Umbilical cord (tissue), 2 donors: ENCODE measurements around the gene CD53. TPM values are rescaled to one million over a fixed set of nuclear protein-coding genes. Genes with fewer than 3 reads are reported as not detected.

Experiments used
- DNase-seq: peaks from one replicate; pipeline ENCODE4 v3.0.0-alpha.2; 2015; ENCODE audit warnings: low spot score
- total RNA-seq: library from RNA; depleted of rRNA; stranded (reverse); fragments of >200 nt; gene quantifications from one replicate; pipeline ENCODE4 v1.2.3, GENCODE V29; 2014; ENCODE audit warnings: low replicate concordance; ENCODE audit not compliant: insufficient read depth

The CD53 gene
- total RNA-seq, 1 donor from 2014 or later = 30.1 TPM

DNA sequence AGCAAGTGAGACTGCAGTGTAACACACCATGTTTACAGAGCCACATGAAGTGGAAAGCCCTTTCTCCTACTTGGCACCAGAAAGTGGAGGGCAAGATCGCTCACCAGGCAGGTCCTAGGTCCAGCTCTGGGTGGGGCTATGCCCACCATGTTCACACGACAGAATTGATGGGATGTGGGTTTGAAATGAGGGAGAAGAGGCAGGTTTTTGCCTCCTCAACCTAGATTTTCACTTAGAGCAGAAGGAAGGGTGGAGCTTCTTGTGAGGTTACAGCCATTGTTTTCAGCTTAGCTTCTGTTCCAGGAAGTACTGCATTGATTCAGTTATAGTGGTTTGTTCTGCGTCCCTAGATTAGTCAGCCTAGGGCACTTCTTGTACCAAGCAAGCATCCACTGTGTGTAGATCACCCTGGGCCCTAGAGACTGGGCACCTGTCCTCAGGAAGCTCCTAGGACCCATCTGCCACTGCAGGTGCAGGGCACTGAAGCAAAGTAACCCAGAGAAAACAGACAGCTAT lies 2.3 kb downstream of the CD53 start:
- DNase-seq = no peak

DNA sequence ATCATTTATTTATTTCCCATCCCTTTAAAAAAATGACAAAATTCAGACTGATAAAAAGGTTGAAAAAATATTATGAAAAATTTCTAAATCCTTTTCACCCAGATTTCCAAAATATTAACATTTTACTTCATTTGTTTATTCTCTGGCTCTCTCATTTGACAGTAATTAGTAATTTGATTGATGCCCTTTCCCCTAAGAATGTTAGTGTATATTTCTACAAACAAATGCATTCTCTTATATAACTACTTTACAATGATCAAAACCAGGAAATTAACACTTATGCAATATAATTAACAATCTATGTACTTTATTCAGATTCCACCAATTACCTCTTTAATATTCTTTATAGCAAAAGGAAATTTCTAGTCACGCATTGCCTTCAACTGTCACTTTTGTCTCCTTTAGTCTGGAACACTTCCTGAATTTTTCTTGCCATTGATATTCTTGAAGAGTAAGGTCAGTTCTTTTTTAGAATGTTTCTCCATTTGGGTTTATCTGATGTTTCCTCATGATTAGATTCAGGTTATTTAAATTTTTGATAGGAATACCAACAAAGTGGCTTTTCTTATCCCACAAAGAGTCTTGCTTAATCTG lies 3.9 kb downstream of the CD53 start:
- no peak for DNase-seq

DNA sequence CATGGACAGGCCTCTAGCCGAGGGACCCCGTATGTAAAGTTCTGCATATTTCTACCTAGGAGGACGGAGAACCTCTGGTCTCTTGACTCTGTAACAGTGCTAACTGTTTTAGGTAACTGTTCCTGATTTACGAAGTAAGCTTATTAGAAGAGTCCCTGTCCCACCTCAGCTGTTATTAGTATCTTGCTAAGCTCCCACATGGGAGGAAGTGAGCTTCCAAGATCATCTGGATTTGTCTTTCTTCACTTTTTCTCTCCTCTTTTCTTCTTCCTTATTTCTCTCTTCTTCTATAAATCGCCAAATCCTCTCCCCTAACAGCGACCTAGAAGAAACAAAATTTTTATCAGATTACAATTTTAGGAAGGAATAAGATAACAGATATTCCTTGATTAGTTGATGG lies 4.4 kb downstream of the CD53 start:
- DNase-seq = no peak

DNA sequence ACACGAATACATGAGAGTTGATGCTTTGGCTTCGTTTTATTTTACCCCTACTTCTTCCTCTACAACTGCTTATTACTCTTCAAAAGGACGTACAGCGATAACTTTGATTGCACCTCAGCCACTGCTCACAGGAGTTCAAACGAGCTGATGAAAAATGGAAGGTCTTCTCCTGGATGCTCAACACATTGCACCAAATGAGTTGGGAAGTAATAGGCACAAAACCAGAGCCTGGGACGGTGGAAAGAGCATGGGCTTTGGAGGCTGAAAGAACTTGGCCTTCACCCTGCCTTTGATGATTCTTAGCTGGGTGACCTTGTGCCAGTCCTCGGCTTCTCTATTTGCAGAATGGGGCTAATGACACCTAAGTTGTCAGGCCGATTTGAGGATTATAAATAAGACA lies 4.8 kb downstream of the CD53 start:
- no peak for DNase-seq

DNA sequence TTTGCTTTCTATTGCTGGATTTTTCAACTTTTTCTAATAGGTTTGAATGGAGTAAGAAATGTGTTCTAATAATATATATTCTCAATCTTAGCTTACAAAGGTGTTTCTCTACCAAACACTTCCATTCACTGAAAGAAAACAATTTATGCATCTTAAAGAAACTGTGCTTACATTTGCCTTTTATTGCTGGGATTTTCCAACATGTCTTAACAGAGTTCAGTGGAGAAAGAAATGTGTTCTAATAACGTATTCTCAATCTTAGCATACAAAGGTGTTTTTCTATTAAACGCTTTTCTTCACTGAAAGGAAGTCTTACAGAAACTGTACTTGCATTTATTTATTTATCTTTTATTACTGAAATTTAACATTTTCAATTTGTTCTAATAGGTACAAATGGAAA lies 5.6 kb downstream of the CD53 start:
- DNase-seq = no peak

DNA sequence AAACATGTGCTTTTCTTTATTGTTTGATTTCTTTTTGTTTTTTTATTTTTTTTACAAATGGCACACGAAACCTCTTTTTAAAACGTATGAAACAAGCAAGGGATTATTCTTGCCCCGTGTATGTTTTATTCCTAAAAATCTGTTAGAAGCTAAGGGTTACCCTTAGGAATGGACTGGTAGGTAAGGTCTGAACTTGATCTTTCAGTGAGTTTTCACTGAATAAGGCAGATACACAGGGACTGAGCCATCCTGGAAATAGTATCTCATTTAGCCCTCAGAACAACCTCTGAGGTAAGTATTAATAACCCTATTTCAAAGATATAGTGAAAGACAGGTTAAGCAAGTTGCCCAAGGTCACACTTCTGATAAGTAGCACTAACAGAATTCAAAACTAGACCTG lies 6.0 kb downstream of the CD53 start:
- DNase-seq = no peak

DNA sequence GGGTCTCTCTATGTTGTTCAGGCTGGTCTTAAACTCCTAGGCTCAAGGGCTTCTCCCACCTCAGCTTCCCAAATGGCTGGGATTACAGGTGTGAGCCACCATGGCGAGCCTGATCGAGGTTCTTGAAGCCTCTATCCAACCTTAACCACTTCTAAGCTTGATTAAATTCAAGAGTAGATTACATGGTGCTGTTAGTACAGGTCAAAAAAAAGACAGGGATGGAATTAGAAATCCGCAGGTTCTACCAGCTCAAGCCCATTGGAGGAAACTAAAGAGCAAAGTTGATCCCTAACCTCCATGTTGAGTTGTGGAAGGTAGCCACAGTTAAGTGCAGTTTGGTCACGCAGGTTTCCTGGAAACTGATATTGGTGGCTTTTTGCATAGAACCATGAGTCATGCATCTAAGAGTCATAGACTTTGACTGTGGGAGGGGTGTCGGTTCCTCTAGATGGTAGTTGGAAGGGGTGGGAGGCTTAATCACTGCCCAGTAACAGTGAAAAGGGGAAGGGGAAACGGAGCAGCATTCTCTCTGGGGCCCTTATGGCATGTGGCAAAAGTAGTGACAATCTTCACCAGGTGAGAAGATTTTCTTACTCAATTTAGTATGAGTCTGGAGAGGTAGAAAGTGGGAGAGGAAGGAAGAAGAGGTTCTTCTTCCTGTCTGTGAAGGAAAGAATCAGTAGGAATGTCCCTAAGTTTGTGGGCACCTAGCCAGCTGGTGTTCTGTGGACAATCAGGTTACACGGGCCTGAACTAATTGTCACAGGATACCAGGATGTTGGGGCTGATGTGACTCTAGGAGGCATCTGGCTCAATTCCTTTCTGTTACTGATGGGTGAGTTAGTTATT lies 7.0 kb downstream of the CD53 start:
- no peak for DNase-seq

DNA sequence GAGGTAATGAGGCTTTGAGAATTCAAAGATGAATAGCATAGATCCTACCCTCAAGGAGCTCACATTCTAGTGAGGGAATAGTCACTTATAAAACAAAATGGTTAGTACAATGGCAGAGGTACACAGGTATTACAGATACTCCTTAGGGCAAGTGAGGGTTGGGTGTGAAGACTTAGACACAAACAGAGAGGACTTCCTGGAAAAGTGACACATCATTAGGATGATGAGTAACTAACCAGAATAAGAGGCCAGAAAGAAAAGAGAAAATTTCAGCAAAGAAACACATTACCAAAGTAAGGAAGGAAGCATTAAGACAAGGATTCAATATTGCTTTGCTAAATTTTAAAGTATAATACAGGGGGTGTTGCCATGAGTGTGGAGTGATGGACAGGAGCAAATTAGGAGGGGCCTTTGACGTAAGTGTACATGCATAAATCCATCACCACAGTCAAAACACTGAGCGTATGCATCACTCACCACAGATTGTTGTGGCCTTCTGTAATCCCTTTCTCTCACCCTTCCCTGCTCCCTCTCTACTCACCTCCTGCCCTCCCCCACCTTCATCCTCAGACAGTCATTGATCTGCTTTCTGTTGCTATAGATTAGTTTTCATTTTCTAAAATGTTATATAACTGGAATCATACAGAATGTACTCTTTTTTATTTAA lies 7.9 kb downstream of the CD53 start:
- no peak for DNase-seq

DNA sequence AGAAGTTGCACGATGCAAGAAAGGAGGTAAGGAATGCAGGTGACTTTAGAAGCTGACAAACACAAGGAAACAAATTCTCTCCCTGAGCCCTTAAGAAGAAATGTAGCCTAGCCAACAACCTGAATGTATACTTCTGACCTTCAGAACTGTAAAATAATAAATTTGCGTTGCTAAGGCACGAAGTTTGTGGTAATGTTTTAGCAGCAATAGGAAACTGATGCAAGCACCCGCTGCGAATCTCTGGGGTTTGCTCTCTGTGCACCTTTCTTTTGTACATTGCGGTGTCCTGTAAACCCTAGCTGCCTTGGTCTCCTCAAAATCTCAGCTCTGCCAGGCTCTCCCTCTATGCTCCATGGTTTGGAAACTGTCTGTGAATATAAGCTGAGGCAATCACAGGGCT lies 15.1 kb downstream of the CD53 start:
- no peak for DNase-seq

DNA sequence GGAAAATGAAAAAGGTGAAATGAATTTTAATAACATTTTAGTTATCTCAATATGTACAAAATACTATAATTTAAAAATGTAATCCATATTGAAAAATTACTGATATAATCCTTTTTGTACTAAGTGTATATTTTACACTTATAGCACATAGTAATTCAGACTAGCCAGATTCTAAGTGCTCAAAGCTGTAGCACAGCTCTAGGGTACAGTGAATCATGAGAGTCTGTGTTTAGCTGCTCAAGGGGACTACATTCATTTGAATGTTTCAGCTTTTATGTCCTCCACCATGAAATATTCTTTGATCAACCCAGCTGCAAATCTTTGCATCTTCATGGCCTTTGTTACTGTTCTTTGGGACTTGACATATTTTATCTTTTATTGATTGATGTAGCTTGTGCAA lies 15.7 kb downstream of the CD53 start:
- DNase-seq = no peak

DNA sequence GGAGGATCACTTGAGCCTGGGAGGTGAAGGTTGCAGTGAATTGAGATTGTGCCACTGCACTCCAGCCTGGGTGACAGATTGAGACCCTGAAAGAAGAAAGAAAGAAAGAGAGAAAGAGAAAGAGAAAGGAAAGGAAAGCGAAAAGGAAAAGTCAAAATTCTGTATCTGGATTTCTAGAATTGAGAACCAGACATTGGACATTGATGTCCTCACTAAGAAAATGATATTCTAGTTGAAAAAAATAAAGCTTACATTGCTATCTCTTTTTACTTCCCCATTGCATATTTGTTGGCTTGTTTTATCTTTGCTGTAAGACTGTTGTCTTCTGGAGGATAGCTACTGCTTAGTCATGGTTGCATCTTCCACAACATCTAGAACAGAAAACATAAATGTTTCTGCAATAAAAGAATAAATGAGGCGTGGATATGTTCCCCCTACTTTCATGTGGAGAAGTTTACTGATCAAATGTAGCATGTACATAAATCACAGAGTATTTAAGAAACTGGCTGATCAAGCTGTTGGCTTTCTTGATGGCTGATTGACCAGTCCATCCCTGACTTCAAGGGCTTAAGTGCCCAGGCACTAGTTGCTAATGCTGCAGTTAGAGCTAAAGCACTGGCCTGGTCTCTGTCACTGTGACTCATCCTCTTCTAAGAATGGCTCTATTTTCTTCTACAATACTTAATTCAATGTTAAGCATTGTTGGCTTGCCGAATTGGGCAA lies 17.7 kb downstream of the CD53 start:
- no peak for DNase-seq

DNA sequence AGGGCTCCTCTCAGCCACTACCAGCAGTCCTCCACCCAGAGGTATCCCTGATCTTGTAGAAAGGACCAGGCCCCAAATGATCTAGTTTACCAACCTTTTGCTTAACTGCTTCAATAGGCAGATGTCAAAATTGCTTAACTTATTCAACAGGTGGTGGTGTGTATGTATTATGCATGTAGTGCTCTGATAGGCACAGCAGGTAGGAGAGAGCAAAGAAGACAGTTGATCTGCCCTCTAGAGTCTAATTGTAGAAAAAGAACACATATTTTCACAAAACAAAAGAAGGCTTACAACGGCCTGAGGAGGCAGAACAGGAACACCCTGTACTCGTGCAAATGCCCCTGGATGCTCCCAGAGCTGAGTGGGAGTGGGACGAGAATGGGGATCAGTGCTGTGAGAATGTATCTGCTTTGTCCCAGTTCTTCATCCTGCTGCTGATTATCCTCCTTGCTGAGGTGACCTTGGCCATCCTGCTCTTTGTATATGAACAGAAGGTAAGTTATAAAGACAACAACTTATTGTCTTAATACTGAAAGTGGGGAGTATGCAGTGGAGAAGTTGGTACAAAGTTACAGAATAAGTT lies 21.1 kb downstream of the CD53 start:
- no peak for DNase-seq

DNA sequence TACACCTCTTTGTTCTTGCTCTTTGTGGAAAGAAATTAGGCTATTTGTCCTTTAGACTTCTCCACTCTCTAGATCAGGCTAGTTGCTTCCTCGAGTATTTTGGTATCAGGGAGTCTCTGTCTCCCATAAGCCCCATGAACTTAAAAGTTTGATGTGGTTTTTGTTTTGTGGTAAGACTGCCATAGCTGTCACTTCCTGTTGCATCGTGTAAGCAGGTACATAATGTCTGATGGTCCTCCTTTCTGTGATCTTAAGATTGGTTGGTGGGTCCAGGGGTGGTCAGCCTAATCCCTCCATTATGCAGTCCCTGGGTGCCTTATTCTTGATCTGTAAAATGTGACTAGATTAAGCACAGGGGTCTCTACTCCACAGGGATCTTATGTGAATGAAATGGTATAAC lies 23.1 kb downstream of the CD53 start:
- no peak for DNase-seq

DNA sequence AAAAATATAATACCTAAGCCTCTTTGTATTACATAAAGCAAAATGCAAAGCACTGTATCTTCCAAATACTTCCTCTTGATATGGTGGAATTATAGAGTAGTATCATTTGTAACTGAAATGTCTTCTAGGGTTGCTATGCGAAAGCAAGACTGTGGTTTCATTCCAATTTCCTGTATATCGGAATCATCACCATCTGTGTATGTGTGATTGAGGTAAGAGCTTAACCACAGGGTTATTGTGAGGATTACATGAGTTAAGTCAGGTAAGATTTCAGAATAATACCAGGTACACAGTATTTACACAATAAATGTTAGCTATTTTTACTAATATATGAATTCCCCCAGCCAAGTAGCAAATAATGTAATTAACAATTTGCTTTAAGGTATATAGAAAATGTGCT lies 24.7 kb downstream of the CD53 start:
- no peak for DNase-seq

DNA sequence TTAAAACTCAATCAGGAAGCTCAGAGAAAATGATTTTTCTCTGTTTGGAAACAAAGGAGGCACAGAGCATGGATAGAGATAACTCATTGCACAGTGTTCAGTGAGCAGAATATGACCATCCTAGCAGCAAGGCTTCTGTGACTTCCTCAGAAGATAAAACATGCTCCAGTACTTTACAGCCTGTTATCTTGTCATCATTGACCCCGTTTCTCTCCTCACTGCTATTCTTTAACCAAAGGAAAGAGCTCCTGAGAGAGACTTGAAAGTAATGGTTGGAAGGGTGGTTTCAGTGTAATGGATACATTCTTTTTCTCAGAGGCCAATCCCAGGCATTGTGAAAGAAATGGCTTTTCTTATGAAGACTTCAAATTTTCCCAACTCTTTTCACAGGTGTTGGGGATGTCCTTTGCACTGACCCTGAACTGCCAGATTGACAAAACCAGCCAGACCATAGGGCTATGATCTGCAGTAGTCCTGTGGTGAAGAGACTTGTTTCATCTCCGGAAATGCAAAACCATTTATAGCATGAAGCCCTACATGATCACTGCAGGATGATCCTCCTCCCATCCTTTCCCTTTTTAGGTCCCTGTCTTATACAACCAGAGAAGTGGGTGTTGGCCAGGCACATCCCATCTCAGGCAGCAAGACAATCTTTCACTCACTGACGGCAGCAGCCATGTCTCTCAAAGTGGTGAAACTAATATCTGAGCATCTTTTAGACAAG lies 25.9 kb downstream of the CD53 start:
- no peak for DNase-seq

DNA sequence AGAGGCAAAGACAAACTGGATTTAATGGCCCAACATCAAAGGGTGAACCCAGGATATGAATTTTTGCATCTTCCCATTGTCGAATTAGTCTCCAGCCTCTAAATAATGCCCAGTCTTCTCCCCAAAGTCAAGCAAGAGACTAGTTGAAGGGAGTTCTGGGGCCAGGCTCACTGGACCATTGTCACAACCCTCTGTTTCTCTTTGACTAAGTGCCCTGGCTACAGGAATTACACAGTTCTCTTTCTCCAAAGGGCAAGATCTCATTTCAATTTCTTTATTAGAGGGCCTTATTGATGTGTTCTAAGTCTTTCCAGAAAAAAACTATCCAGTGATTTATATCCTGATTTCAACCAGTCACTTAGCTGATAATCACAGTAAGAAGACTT lies 26.5 kb downstream of the CD53 start:
- DNase-seq = no peak

DNA sequence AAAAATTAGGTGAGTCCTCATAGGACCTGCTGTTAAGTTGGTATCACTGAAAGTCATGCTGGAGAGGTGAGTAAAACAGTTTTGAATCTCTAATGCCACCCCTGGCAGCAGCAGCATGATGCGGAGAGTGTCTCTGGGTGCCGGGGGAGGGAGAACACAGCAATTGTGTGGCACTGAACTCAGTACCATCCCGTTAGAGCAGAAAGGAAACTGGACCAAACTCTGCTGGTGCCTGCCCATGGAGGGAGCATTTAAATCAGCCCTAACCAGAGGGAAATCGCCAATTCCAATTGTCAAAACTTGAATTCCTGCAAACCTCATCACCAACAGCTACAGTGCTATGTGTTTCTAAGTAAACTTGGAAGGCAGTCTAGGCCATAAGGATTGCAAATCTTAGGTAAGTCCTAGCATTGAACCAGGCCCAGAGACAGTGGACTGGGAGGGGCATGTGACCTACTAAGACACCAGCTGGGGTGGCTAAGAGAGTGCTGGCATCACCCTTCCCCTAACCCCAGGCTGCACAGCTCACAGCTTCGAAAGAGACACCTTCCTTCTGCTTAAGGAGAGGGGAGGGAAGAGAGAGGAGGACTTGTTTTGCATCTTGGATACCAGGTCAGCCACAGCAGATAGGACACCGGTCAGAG lies 30.0 kb downstream of the CD53 start:
- DNase-seq = no peak

DNA sequence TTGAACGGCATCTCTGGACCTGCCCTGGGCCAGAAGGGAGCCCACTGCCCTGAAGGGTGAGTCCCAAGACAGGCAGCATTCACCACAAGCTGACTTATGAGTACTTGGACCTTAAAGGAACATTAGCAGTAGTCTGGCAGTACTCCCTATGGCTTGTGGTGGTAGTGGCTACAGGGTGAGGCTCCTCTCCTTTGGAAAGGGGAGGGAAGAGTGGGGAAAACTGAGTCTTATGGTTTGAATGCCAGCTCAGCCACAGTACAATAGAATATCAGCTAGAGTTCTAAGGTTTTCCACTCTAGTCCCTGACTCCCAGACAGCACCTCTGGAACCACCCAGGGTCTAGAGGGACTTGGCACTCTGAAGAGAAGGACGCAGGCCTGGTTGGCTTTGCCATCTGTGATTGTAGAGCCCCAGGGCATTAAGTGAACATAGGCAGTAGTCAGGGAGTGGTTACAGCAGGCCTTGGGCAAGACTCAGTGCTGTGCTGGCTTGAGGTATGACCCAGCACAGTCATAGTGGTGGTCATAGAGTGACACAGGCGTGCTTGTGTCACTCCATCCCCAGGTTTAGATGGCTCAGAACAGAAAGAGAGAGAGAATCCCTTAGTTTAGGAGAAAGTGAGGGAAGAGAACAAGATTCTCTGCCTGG lies 31.0 kb downstream of the CD53 start:
- no peak for DNase-seq

DNA sequence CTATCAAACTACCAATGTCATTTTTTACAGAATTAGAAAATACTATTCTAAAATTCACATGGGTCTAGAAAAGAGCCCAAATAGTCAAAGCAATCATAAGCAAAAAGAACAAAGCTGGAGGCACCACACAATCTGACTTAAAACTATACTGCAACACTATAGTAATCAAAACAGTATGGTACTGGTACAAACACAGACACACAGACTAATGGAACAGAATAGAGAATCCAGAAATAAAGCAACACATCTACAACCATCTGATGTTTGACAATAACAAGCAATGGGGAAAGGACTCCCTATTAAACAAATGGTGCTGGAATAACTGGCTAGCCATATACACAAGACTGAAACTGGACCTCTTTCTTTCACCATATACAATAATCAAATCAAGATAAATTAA lies 39.8 kb downstream of the CD53 start:
- no peak for DNase-seq

DNA sequence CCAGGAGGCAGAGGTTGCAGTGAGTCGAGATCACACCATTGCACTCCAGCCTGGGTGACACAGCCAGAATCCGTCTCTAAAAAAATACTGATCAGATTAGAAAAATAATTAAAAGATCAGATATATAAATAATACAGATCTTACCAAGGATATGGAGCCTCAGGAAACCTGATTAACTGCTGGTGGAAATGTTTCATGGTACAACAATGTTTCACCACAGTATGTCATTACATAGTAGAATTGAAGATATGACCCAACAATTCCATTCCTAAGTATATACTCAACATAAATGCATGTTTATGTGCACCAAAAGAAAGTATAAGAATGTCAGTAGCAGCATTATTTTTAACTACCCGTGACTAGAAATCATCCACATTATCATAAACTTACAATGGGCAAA lies 41.7 kb downstream of the CD53 start:
- DNase-seq = no peak
